RWPE2 (cell line): ENCODE measurements around the gene SMTN.

ENCODE experiments used
- ATAC-seq: fragments of 200-7000 bp; cut with Tn5 transposase; 3 replicates; pipeline ENCODE4 v1.9.1; 2021; ENCODE audit warnings: low read depth
- DNase-seq: peaks from one replicate; pipeline ENCODE4 v3.0.0-alpha.2; 2020; ENCODE audit warnings: low spot score
- H3K27ac ChIP-seq: fragments of 450-650 bp; 2 replicates; pipeline ENCODE4 v1.5.1; 2017; ENCODE audit warnings: mild to moderate bottlenecking; ENCODE audit not compliant: poor library complexity, severe bottlenecking
- H3K27me3 ChIP-seq: fragments of 250-450 bp; sonication (Bioruptor Pico); 2 replicates; pipeline ENCODE4 v1.5.1; 2021; ENCODE audit warnings: mild to moderate bottlenecking, moderate library complexity; ENCODE audit not compliant: insufficient read depth, poor library complexity, severe bottlenecking
- H3K36me3 ChIP-seq: fragments of 250-450 bp; sonication (Bioruptor Pico); 2 replicates; pipeline ENCODE4 v1.5.1; 2020; ENCODE audit warnings: low read depth, mild to moderate bottlenecking, moderate library complexity
- H3K4me1 ChIP-seq: fragments of 250-450 bp; sonication (Bioruptor Pico); 2 replicates; pipeline ENCODE4 v1.5.1; 2021; ENCODE audit warnings: mild to moderate bottlenecking, moderate library complexity; ENCODE audit not compliant: insufficient read depth, poor library complexity, severe bottlenecking
- H3K4me3 ChIP-seq: fragments of 250-450 bp; sonication (Bioruptor Pico); 2 replicates; pipeline ENCODE4 v1.5.1; 2021; ENCODE audit warnings: mild to moderate bottlenecking, moderate library complexity; ENCODE audit not compliant: severe bottlenecking
- H3K9me3 ChIP-seq: fragments of 250-450 bp; sonication (Bioruptor Pico); 2 replicates; pipeline ENCODE4 v1.5.1; 2021; ENCODE audit warnings: mild to moderate bottlenecking, moderate library complexity; ENCODE audit not compliant: severe bottlenecking
- TF ChIP-seq, protein P1 (sequence below): fragments of 450-650 bp; IDR thresholded peaks from one replicate; pipeline ENCODE4 v1.5.1; 2017; ENCODE audit warnings: mild to moderate bottlenecking, moderate library complexity; ENCODE audit not compliant: poor library complexity, severe bottlenecking

SMTN gene

DNA sequence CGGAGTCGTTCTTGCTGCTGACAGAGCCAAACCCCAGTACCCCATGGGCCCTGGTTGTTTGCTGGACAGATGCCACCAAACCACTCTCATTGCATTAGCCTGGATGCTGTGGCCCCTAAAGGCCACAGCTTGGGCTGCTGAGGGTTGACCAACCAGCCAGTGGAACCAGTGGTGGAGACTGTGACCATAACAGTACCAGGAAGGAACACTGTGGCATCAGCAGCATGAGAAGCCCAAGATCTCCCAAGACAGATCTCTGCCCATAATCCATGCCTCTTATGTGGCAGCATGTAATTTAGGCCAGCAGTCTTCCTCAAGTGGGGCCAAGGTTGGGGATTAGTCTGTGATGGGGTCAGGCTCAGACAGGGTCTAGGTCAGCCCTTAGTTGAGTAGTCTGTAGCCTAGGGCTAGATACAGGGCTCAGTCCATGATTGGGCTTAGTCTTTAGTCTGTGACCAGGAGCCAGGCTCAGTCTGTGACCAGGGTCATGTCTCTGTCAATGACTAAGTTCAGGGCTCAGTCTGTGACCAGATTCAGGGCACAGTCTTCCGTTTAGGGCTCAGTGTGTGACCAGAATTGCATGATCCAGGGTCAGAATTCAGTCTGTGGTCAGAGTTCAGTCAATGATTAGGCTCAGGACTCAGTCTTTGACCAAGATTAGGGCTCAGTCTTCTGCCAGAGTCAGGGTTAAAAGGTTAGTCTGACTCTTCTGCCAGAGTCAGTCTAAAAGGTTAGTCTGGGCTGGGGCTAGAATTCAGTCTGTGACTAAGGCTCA lies 37.1 kb downstream of the SMTN start:
- ATAC-seq (no peak), DNase-seq (no peak)
- Histone ChIP-seq H3K36me3 (no peaks in the 10 kb centered on the region), H3K4me1 (no peaks in the 10 kb centered on the region), H3K9me3 (no peaks in the 10 kb centered on the region), H3K4me3 (no peak overlapping the region), H3K27ac (no peak overlapping the region), H3K27me3 (no peaks in the 10 kb centered on the region)
- TF ChIP-seq, protein P1, sequence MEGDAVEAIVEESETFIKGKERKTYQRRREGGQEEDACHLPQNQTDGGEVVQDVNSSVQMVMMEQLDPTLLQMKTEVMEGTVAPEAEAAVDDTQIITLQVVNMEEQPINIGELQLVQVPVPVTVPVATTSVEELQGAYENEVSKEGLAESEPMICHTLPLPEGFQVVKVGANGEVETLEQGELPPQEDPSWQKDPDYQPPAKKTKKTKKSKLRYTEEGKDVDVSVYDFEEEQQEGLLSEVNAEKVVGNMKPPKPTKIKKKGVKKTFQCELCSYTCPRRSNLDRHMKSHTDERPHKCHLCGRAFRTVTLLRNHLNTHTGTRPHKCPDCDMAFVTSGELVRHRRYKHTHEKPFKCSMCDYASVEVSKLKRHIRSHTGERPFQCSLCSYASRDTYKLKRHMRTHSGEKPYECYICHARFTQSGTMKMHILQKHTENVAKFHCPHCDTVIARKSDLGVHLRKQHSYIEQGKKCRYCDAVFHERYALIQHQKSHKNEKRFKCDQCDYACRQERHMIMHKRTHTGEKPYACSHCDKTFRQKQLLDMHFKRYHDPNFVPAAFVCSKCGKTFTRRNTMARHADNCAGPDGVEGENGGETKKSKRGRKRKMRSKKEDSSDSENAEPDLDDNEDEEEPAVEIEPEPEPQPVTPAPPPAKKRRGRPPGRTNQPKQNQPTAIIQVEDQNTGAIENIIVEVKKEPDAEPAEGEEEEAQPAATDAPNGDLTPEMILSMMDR = no peak

DNA sequence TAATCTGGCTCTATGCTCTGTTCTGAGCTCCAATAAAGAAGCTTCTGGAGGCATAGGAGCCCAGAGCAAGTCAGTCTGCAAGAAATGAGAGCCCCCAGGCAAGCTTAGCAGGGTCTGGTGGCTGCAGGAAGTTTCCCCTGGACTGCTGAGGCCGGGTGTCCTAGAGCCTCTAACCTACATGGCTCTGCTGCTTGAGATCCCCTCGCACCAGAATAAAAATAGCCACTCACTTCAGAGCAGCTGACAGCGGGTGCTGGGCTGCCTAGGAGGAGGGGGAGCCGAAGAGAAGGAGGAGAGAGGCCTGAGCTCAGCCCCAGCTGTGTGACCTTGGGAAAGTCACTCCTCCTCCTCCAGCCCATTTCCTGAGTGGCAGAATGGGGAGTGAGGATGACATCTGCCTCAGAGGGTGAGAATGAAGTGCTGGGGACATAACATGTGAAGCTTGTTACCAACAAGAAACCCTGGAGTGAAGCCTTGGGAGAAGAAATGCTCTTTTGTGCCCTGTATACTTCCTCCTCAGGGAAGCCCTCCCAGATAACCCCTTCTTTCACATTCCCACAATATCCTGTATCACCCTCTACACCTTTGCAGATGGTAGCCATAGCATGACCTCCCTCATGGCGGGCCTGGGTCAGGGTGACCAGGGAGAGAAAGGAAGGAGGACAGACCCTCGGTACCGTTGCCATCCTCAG lies 38.1 kb downstream of the SMTN start:
- Histone ChIP-seq H3K4me1 (no peaks in the 10 kb centered on the region), H3K27ac (no peak overlapping the region), H3K36me3 (no peaks in the 10 kb centered on the region), H3K27me3 (no peaks in the 10 kb centered on the region), H3K4me3 (no peak overlapping the region), H3K9me3 (no peaks in the 10 kb centered on the region)
- no peak for ATAC-seq
- TF ChIP-seq, protein P1 = no peak
- no peak for DNase-seq

DNA sequence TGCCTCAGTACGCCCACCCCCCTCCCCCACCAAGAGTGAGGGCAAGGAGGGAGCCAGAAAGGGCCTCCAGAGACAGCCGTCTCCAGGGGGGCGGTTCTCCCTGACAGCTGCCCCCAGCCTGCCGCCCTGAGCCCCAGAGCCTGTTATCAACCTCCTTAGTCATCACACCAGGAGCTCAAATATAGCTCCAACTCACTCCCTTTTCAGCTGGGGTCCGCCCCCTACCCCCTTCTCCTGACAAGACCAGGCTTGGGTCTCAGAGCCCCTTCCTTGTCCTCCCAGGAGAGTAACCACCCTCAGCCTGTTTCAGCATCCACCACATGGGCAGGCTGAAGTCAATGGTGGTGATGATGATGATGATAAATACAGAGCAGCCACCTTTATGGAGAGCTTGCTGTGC lies 39.1 kb downstream of the SMTN start:
- H3K4me3 ChIP-seq = no peak overlapping the region
- H3K27me3 ChIP-seq = no peaks in the 10 kb centered on the region
- TF ChIP-seq, protein P1 = no peak
- no peaks in the 10 kb centered on the region for H3K4me1 ChIP-seq
- H3K36me3 ChIP-seq = no peaks in the 10 kb centered on the region
- no peaks in the 10 kb centered on the region for H3K9me3 ChIP-seq
- ATAC-seq (no peak), DNase-seq (no peak)
- H3K27ac ChIP-seq = no peak overlapping the region

DNA sequence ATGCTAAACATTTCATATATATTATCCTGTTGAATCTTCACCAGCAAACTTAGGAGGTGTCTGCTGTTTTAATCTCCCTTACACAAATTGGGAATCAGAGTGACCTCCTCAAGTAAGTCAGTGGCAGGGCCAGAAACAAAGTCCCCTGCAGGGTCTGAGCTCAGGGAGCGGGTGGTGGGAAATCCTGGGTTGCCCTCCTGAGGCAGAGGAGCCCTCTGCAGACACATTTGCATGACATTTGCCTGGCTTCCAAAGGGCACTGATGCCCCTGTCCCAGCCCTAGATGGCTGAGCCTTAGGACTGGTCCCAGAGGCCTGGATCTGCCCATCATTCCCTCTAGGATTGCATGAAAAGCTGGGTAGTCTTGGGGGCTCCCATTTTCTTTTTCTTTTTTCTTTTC lies 39.5 kb downstream of the SMTN start:
- TF ChIP-seq, protein P1 = no peak
- H3K4me1 ChIP-seq = no peaks in the 10 kb centered on the region
- no peak overlapping the region for H3K27ac ChIP-seq
- no peaks in the 10 kb centered on the region for H3K9me3 ChIP-seq
- no peaks in the 10 kb centered on the region for H3K36me3 ChIP-seq
- H3K27me3 ChIP-seq = no peaks in the 10 kb centered on the region
- no peak overlapping the region for H3K4me3 ChIP-seq
- ATAC-seq (no peak), DNase-seq (no peak)

DNA sequence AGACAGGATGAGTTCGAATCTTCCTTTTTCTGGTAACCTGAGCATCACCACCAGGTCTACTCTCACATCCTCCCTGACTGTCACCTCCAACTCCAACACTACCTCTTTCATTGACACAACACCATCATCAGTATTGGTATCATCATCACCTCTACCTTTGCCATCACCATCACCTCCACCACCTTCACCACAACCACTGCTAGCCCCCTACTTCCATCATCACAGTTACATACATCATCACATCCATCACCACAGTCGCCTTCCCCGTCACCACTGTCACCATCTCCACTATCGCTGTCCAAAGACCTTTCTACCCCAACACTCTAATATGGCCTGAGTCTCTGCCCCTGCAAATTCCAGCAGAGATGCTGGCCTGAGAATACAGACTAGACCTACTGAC lies 40.3 kb downstream of the SMTN start:
- DNase-seq = no peak
- Histone ChIP-seq H3K27me3 (no peaks in the 10 kb centered on the region), H3K4me1 (no peaks in the 10 kb centered on the region), H3K36me3 (no peaks in the 10 kb centered on the region), H3K4me3 (no peak overlapping the region), H3K9me3 (no peaks in the 10 kb centered on the region), H3K27ac (no peak overlapping the region)
- TF ChIP-seq, protein P1 = no peak
- ATAC-seq = no peak
